HG03060 (cell line): Measurements from ENCODE around the gene ZNF614.
"Not testable (repeated sequence)": the region's sequence is repeated elsewhere in the genome, so short reads cannot be mapped to it uniquely, and the experiment has no call there.

Experiments
- ATAC-seq: cut with Tn5 transposase; IDR thresholded peaks from one replicate; pipeline ENCODE4 v1.9.1; 2021; ENCODE audit warnings: low read depth, moderate number of reproducible peaks; ENCODE audit not compliant: unreplicated experiment

Gene ZNF614

DNA sequence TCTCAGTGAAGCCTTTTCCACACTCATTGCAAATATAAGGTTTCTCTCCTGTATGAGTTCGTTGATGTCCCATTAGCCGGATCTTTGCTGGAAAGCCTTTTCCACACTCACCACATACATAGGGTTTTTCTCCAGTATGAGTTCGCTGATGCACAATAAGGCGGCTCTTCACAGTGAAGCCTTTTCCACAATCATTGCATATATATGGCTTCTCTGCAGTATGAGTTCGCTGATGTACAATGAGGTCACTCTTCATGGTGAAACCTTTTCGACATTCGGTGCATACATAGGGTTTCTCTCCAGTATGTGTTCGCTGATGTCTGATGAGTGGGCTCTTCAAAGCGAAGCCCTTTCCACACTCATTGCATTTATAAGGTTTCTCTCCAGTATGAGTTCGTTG, 34.8 kb downstream of the ZNF614 start:
- ATAC-seq, result no peak

DNA sequence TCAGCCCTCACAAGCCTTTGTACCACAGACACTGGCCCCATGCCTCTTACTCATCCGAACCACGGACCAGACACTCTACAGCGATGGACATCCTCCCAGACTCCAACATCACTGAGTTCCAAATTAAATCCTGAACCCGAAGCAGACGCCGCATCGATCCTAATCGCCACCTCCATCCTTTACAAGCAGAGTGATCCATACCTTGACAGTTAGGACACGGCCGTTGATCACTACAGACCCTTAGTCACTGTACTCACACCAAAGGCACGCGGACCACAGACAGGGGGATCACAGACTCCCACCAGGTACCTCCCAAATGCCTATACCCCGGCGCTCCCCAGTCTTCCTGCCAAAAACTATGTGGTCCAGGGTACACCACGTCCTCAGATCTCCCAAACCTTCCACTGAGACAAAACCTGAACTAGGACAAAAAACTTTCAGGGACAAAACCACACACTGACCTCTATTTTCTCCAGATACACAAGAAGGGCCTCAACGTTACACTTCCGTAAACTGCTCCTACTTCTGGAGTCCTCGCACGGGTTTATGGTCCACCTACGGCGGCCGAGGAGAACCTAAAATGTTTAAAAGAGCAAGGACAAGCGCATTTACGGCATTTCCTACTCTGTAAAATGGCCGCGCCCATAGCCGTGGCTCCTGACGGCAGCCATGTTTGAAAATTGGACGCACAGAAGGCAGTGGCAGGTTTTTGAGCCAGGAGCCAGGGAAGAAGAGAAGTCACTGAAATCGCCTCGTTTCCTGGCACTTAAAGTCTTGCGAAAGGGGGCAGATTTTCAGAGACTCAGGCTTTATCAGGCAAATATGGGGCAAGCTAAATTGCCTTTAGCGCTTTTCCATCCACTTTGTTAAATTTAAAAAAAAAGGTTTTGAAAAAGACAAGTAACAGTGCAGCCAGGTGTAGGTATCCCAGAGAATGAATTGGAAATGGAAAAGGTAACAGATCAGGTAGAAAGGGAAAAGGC, 41.6 kb downstream of the ZNF614 start, which contains the start of gene ZNF350:
Gene ZNF350, minus strand, starts transcription at position 532 of the 983 bp plus-strand sequence. CDS start 12,480 bp downstream, outside the sequence.
- ATAC-seq, result peak; percentile 84

DNA sequence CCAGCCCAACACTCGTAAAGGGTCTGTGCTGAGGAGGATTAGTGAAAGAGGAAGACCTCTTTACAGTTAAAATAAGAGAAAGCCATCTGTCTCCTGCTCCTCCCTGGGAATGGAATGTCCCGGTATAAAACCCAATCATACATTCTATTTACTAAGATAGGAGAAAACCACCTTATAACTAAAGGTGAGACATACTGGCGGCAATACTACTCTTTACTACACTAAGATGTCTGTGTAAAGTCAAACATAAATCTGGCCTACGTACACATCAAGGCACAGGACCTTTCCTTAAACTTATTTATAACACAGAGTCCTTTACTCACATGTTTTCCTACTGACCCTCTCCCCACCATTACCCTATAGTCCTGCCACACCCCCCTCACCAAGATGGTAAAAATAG, 44.8 kb downstream of the ZNF614 start:
- ATAC-seq, result no peak

DNA sequence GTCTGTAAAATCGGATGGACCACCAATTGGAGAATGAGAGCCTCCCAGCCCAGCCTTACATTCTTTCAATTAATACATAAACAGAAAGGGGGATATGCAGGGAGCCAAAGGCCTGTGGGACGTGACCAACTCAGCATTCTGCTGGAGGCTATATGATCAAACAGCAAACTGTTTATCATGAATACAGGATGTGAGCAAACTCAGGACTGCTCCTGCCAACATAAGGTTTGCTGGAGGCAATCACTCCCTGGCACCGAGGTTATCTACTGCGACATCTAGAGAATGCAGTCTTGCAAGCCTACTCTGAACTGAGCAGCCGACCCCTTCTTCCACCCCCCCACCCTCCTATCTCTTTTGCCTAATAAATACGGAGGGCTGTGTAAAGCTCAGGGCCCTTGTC, 47.3 kb downstream of the ZNF614 start:
- not testable (repeated sequence) for ATAC-seq

DNA sequence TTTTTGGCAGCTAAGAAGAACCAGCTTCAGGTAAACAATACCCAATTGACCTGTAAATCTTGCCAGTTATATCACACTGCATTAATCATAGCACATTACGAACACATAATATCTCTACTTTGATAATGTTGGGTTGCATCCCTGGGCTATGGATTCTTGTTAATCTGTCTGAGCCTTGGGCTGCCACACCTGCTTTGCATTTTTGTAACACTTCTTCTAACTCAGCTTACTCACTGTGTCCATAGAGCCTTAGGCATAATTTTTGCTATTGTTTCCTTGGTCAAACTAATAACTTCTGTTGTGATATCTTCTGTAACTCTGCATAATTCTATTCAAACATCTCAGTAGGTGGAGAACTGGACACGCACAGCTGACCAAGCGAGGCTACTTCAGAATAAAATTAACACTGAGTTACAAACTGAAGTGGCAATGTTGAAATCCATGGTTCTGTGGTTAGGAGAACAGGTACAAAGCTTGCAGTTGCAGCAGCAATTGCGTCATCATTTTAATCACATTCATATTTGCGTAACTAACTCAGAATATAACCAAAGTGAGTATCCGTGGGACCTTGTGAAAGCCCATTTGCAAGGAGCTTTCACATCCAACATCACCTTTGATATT, 48.0 kb downstream of the ZNF614 start:
- ATAC-seq, result no peak

DNA sequence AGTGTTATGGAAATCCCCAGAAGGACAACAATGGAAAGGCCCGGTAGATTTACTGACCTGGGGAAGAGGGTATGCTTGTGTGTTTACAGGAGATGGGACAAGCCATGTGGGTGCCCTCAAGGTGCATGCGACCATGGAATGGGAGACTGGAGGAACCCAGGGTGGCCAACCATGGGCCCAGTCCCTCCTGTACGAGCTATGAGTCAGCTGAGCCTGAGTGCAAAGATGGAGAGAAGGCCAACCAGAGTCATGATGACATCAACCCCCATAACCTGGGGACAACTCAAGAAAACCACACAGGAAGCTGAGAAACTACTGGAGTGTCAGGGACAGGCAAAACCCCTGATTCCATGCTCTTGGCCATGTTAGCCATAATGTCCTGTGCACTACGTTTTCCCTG, 49.3 kb downstream of the ZNF614 start:
- no peak for ATAC-seq

DNA sequence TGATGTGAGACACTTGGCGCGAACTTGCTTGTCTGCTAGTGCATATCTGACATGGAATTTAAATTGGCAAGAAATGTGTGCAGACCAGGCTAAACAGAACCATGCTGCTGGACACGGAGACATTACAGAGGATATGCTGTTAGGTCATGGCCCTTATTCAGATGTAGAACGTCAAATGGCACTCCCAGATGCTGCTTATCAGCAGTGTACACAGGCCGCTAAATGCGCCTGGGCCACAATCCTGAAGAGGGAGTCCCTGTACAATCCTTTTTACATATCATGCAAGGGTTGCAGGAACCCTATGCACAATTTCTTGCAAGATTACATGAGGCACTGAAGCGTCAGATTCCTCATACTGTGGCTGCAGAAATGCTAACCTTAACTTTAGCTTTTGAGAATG, 50.8 kb downstream of the ZNF614 start:
- no peak for ATAC-seq

DNA sequence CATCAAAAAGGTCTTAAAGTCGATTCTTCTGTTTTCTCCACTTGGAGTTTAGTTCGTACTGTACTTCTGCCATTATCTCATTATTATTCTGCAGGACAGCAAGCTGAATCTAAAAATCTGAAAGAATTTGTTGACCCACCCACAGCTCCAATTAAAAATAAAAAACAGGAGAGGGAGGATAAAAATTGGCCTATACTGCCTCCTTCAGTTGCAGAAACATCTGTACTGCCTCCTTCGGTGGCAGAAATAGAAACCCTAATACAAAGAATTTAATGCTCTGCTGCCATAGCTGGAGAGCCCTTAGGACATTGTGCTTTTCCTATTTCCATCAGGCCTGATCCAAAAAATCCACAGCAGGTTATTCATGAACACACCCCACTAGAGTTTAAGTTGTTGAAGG, 51.3 kb downstream of the ZNF614 start:
- no peak for ATAC-seq

DNA sequence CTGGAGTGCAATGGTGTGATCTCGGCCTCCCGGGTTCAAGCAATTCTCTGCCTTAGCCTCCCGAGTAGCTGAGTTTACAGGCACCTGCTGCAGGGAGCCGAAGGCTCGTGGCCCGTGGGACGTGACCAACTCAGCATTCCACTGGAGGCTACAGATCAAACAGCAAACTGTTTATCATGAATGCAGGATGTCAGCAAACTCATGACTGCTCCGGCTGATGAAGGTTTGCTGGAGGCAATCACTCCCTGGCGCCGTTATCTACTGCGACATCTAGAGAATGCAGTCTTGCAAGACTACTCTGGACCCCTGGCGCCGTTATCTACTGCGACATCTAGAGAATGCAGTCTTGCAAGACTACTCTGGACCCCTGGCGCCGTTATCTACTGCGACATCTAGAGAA, 52.4 kb downstream of the ZNF614 start:
- ATAC-seq, result not testable (repeated sequence)

DNA sequence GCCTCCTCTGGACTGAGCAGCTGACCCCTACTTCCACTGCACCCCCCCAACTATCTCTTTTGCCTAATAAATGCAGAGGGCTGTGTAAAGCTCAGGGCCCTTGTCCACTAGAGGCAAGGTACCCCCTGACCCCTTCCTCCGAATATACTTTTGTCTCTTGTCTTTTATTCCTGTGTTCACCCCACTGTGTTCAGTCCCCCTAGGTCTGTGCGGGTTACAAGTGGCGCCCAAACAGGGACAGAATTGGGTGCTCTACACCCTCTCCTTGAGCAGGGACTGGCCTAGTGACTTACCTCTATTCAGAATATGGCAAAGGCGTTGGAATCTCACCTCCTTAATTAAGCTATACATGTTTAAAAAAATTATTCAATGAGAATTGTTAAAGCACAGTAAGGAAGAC, 56.6 kb downstream of the ZNF614 start:
- ATAC-seq, result no peak

DNA sequence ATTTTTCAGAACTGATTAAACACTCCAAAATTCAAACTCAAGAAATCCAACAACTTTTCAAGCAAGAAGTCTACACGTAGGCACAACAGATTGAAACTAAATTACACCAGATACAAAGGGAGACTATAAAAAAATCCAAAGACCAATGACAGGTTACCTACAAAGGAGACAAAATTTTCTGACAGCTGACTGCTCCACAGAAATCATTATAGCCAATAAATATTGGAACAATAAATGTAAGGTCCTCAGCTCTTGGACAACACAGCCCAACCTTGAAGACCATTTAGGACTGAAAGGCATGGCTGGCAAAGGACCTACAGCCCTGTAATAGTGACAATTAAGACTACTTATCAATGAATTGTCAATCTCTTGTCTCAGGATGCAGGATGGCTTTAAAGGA, 57.5 kb downstream of the ZNF614 start:
- ATAC-seq, result no peak

DNA sequence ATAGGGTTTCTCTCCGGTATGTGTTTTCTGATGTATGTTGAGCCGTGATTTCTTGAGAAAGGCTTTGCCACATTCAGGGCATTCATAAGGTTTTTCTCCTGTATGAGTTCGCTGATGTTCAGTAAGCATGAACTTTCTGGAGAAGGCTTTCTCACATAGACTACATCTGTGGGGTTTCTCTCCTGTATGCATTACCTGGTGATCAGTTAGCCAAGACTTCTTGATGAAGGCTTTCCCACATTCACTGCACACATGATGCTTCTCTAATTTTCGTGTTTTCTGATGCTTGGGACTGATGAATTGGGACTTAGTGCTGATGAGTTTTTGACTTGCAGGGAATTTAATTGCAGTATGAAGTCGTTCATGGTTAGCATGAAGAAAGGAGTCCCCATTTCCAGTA, 62.6 kb downstream of the ZNF614 start:
- no peak for ATAC-seq
